ENCODE data around the gene NDUFA8.
"Not testable (repeated sequence)": the region's sequence is repeated elsewhere in the genome, so short reads cannot be mapped to it uniquely, and the experiment has no call there.

NDUFA8 gene

DNA sequence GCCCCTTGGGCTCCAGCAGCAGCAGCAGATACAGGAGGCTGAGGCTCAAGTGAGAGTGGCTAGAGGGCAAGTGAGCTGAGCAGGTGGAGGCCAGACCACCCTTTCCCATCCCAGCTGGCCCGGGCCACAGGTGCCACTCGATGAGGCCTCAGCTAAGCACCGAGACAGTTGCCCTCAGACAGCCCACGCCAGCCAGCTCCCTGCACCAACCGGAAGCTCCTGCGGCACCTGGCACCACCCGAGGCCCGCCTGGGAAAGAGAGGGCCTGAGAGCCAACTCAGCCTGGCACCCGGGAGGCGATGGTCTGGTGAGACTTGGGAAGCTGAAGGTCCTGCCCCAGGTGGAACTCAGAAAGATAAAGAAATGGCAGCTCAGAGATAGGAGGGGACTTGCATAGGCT is 38.2 kb downstream of the NDUFA8 start:
- DNase-seq (ENCODE audit: low spot score): no peak

DNA sequence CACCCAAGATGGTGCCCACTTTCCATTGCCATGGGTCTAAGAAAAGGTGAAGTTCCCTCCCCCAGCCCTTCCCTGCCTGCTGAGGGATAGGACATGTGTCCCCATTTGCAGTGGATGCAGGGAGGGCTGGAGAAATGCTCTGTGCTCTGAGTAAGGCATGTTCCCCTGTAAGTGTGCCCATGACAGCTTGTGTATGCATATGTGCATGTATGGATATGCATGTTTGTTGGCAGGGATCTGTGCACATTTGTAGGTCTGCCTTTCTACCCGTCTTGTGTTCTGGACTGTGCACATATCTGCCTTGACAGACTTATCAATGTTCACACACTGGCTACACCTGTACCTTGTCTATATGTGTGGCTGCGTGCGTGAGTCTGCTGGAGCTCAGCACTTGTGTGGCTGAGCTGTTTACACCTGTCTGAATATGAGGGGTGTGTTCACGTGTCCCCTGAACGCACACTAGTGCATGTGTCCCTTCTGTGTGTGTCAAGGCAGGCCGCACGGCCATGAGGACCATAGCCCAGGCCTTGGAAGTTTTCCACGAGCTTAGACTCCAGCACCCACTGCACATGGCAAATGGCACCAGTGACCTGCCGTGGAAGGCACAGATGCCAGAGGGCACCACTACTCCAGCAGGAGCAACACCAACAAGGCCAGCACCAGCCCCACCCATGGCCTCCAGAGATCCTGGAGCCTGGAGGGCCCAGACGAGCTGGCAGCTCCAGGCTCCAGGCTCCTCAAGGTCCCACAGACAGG is 39.1 kb downstream of the NDUFA8 start:
- no peak for DNase-seq (ENCODE audit: low spot score)

DNA sequence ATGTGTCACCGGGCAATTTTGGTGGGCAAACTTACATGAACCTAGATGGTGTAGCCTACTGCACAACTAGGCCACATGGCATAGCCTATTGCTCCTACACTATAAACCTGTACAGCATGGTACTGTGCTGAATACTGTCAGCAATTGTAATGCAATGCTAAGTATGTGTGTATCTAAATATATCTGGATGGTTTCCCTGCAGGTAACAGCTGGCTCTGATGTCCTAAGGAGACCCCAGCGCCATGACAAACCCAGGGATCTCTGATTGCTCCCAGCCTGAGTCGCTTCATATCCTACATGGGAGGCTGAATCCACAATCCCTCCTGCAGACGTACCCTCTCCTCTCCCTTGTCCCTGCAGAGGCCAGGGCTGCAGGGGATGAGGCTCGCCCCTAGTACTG is 39.9 kb downstream of the NDUFA8 start:
- DNase-seq (ENCODE audit: low spot score): no peak

DNA sequence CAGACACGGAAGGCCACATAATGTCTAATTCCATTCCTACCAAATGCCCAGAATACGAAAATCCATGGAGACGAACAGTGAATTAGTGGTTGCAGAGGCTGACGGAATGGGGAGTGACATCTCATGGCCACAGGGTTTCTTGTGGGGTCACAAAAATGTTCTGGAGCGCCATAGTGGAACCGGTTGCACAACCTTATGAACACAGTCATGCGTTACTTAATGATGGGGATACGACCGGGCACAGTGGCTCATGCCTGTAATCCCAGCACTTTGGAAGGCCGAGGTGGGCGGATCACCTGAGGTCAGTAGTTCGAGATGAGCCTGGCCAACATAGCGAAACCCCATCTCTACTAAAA is 40.4 kb downstream of the NDUFA8 start:
- no peak for DNase-seq (ENCODE audit: low spot score)

DNA sequence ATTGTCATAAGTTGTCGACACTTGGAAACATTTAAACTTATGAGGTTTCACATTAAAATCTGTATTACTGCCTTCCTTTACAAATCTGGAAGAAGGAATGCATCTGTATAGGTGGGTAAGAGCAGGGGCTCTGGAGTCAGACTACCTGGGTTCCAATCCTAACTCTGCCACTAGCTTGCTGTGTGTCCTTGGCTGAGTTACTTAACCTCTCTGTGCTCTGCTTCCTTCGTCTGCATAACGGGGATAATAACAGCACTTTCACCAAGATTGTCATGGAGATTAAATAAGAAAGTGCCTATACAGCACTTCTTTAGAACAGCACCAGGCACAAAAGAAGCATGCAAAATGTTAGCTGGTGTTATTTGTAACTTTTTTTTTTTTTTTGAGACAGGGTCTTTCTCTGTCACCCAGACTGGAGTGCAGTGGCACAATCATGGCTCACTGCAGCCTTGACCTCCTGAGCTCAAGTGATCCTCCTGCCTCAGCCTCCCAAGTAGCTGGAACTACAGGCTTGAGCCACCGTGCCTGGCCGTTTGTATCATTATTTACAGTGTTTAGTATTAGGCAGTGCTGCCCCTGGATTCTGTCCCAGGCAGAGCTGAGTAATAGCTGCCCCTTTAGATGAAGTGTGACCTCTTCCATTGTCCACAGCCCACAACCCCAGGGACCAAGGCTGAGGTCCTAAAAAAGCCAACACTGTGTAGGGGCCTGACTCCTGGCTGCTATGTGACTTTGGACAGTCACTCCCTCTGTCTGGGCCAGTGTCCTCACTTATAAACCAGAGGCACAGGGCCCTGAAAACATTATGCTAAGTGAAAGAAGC is 41.0 kb downstream of the NDUFA8 start:
- DNase-seq (ENCODE audit: low spot score): no peak

DNA sequence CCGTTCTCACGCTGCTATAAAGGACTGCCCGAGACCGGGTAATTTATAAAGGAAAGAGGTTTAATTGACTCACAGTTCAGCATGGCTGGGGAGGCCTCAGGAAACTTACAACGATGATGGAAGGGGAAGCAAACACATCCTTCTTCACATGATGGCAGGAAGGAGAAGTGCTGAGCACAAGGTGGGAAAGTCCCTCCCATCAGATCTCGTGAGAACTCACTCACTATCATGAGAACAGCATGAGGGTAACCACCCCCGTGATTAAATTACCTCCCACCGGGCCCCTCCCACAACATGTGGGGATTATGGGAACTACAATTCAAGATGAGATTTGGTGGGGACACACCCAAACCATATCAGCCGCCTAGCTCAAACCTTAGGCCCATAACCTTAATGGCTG is 42.3 kb downstream of the NDUFA8 start:
- not testable (repeated sequence) for DNase-seq (ENCODE audit: low spot score)

DNA sequence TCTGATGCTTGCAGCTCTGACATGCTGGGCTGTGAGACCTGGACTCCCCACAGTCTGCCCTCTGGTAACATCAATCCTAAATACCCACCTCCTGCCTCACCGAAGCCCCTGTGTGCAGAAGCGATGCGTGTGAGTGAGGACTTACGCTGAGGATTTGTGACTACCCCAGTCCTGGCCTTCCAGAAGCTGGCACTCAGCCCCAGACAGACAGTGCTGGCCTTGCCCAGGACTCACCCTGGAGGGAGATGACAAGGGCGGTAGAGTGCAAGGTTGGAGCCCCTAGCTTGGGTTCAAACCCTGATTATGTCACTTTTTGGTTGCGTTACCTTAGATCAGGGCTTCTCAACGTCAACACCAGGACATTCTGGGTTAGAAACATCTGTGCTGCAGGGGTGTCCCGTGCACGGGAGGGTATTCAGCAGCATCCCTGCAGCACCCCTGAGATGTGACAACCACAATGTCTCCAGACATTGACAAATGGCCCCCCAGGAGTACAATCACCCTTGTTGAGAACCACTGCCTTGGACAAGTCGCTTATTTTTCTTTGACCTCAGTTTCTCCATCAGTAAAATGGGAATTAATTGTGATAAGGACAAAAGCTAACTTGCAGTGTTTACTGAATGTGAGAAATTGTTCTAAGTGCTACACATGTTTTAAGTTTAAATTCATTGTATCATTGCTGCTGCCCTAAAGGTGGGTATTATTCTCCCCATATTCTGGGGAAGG is 43.0 kb downstream of the NDUFA8 start:
- no peak for DNase-seq (ENCODE audit: low spot score)

DNA sequence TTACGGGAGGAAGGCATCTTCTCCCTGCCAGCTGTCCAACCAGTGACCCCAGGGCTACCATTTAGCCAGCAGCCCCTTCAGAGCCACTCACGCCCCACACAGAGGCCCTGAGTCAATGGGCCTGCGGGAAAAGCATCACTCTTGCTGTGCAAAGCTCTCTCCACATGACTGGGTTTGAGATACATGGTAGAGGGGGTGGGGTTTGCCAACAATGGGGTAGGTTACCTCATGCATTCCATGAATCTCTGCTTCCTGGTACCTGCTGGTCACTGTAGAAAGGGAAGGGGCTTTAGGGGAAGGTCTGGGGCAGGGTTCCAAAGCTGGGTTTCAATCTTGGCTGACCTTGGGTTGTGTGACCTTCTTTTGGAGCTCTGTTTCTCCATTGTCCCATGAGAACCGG is 43.5 kb downstream of the NDUFA8 start:
- no peak for DNase-seq (ENCODE audit: low spot score)

DNA sequence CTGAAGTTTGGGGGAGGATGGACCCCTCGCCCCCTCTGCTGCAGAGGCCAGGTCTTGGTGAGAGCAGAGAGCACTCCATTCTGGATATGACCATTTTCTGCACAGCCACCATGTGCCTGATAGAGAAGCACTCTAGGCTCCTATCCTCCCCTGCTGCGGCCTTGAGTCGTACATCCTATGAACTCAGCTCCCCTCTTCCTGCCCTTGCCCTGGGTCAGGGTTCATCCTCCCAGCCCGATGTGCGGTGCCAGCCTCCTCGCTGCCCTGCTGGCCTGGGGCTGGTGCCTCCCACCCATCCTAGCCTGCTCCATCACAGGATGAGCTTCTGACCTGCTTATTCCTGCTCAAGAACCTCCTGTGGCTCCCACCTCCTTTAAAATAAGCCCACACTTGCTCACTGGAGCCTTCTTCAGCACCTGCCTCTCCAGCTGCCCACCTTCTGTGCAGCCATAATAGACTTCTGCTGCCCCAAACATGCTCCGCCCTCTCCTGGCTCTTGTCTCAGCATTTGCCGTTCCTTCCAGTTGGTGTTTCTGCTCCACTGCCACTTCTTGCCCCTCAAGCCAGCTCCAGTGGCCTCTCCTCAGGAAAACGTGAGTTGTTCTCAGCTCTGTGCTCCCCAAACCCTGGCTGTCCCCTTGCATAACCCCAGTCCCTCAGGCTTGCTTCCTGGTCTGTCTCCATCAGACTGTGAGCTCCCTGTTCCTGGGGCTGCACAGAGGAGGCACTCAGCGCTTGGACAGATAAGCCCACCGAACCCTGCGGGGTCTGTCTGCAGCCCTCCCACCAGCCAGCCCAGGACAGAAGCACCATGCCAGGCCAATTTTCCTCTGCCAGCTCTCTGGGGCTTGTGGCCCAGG is 44.2 kb downstream of the NDUFA8 start:
- no peak for DNase-seq (ENCODE audit: low spot score)

DNA sequence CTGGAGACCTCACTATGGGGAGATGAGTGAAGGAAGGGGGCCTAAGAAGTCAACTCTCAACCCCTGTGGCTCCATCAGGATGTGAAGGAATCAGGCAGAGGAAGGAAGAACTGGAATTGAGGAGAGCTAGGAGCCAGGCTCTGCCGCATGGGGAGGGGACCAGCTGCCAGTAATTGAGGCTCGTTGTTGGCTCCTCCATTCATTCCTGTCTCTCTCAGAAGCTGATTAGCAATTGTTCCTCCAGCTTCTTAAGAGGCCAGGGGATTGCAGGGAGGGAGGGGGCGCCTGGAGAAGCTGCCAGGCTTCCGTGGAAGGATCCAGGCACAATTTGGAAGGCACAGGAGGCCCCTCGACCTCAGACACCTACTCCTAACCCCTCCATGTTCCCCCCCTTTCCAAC is 46.0 kb downstream of the NDUFA8 start:
- no peak for DNase-seq (ENCODE audit: low spot score)

DNA sequence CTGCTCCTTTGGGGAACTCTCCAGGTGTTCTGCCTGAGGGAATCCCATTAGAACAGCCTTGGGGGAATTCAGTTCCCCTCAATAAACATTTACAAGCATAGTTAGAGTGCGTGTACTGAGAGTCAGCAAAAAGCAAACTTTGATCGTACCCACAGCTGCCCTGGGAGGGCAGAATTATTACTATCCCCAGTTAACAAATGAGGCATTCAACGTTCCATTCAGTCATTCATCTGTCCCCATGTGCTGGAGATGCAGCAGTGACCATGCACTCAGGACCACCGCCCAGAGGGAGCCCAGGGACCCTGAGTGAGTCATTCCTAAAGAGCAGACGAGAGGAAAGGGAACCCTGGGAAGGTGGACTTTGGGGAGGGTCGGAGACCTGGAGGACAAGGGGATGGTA is 47.3 kb downstream of the NDUFA8 start:
- no peak for DNase-seq (ENCODE audit: low spot score)

DNA sequence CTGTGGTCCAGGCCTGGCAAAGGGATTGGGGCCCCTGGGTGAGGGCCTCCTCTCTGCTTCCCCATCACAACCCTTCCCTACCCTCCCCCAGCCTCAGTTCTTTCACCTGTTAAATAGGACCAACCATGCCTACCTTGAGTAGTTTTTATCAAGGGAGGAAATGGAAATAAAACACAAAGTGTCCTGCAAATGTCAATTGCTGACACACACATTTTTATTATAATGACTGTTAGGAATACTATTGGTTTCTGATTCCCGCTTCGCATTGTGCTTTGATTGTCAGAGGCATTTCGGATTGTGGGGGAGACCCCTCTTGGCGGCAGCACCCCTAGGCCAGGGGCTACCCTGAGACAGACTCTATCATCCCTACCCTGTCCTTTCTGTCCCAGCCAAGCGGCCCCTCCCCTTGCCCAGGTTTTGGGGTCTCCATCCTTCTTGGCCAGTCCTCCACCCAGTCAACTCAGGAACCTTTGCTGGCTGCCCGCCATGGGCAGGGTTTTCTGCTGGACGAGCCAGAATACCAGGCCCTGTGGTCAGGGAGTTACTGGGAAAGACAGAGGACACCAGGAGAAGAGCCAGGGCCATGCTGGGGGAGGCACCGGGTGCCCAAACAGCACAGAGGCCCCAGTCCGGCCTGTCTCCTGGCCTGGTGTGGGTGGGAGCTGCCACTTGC is 48.0 kb downstream of the NDUFA8 start:
- no peak for DNase-seq (ENCODE audit: low spot score)

DNA sequence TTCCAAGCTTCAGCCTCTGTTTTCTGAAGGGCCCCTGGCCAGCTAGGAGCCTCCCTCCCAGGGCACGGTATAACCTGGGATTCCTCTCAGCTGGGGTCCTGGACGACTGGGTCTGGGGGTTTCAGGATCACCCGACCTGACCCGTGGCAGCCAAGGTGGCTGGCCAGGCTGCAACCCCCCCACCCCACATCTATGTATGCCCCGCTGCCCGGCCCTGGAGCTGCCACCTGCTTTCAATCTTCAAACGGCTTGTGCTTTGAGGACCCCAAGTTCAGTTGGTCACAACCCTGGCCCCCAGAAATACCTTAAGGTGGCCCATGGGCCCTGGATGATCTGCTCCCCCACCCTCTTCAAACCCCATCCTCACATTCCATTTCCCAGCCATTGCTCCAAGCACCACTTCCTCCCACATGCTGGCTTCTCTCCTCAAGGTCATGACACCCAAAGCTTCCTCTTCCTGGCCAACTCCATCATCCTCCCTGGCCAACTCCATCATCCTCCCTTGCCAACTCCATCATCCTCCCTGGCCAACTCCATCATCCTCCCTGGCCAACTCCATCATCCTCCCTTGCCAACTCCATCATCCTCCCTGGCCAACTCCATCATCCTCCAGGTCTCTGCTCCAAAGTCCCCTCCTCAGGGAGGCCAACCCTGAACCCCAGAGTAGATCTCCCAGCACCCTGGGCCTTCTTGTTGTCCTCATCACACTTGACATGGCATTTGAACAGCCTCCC is 49.3 kb downstream of the NDUFA8 start:
- no peak for DNase-seq (ENCODE audit: low spot score)

DNA sequence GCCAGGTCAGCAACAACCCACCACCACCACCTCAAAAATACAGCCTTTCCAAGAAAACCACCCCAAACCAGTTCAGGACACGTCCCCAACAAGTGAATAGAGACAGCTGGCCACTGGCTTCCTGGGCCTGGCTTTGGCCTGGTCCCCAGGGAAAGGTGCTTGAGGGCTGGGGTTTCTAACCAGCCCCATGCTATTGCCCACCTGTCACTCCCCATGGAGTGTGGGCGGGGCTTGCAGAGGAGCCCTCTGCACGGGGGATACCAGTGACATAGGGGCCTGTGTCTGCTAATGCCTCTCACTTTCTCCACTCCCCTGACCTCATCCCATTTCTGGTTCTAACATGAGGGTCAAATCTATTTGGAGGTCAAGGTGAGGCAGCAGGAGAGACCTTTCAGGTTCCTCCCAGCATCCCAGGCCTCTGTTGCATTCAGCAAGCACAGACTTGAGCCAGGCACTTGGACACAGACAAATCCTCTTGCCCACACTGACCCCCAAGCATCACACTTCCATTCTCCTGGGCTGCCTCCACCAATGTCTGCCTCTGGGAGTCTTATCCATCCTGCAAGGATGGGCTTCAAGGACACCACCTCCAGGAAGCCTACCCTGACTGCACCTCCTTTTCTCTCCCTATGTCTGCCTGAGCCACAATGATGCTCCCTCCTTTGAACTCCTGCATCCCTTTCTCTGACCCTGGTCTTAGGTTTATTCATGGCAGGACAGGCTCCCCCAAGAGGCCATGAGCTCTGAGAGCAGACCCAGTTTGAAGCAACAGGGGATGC is 50.4 kb downstream of the NDUFA8 start:
- no peak for DNase-seq (ENCODE audit: low spot score)

DNA sequence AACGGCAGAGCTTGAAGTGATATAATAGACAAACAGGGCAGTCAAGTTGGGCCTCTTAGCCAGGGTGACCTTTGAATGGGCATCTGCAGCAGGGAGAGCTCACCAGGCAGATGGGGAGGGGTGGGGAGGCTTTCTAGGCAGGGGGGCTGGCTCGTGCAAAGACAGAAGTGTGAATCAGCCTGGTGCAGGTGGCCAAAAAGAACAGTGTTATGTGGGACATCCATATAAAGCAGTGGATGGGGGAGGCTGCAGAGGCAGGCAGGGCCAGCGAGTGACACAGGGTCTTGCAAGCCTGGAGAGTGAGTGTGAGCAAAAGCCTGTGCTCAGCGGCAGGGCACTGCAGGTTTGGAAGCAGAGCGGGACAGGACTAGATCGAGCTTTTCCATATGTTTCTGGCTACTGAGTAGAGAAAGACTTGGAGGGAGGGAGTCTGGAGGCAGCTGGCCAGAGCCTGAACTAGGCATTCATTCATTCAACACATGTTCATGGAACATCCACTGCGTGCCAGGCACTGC is 52.2 kb downstream of the NDUFA8 start:
- DNase-seq (ENCODE audit: low spot score): no peak

DNA sequence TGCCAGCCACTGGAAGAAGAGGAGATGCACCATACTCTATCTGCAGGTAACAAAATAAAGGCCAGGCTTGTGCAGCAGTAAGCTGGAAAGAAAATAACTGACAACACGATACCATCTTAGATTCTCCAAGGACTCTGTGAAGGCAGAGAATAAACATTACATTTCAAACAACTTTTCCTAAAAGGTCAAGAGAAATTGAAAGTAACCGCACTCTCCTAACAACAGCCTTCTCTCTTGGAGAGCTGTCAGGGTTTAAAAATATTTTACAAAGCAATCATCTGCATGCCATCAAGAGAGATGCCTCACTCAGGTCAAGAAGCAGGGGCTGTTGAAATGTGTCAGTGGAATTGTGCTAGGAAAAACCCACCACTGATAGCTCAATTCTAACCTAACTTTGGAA is 53.0 kb downstream of the NDUFA8 start:
- DNase-seq (ENCODE audit: low spot score): no peak

DNA sequence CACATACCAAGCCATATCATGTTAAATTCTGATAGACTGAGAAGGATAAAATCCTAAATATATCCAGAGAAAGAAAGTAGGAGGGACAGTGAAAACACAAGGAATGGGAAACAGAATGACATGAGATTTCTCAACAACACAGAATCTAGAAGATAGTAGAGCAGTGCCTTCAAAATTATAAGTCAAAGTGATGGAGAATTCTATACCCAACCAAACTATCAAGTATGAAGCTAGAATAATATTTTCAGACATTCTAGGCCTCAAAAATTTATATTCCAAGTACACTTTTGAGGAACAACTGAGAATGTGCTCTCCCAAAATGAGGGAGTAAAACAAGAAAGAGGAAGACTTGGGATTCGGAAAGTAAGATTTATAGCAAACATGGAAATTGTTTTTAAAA is 55.6 kb downstream of the NDUFA8 start:
- DNase-seq (ENCODE audit: low spot score): no peak

DNA sequence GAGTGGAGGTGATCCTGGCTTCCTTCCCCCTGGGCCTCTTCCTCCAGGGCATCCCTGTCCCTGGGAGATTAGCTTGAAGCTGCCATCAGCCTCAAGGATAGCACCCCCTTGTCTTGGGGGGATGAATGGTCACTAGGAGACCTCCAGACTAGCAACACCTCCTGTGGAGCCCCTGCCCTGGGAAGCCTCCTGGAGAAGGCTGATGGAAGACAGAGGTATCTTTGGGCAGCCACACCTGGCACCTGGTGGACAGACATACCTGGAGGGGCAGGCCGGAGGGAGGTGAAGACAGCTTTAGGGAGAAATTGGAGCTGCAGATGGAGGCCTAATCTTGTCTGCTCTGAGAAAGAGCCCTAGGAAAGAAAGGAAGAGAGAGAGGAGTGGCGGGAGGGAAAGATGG is 57.4 kb downstream of the NDUFA8 start:
- no peak for DNase-seq (ENCODE audit: low spot score)

DNA sequence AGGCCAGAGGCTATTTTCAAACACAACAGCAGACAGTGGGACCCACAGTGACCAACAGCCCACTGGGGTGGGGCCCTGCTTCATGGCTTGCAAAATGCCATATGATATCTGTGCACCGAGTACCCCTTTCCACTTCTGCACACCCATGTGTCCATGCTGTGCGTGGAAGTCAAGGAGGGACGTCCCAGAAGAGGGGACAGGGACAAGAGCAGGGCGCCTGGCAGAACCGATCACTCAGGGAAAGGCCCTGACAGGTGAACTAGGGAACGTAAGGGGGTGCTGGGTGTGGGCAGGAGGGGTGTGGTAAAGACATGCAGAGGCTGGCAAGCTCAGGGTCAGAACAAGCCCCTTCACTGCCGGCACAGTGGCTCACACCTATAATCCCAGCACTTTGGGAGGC is 58.8 kb downstream of the NDUFA8 start:
- DNase-seq (ENCODE audit: low spot score): no peak

Data from AG20443 (cell line).